Fibroblast of the aortic adventitia (primary cell): ENCODE results near the gene ZBTB16. TPM values are rescaled to one million over a fixed set of nuclear protein-coding genes. Genes with fewer than 3 reads are reported as not detected.

Experiments used
- DNase-seq: peaks from one replicate; pipeline ENCODE4 v3.0.0-alpha.2; 2010; ENCODE audit warnings: low read depth
- H3K4me3 ChIP-seq: 2 replicates; pipeline ENCODE4 v1.5.1; 2011; ENCODE audit warnings: low read depth, mild to moderate bottlenecking, control low read depth, low read length, moderate library complexity
- total RNA-seq: library from RNA; depleted of rRNA; stranded (reverse); fragments of >200 nt; gene quantifications from 2 replicates; pipeline ENCODE4 v1.2.3, GENCODE V29; 2012; ENCODE audit warnings: low replicate concordance
- TF ChIP-seq, protein P1 (sequence below): IDR thresholded peaks from 2 replicates; pipeline ENCODE4 v1.5.1; 2011; ENCODE audit warnings: mild to moderate bottlenecking, low read length, control low read depth, inconsistent platforms; ENCODE audit not compliant: insufficient read depth

Gene ZBTB16
- total RNA-seq, 1 donor: 0.27 TPM

GRCh38 chr11:114275280-114275679 lies 215.8 kb downstream of the ZBTB16 start:
- no peak overlapping the region for H3K4me3 ChIP-seq
- no peak for DNase-seq
- TF ChIP-seq, protein P1, sequence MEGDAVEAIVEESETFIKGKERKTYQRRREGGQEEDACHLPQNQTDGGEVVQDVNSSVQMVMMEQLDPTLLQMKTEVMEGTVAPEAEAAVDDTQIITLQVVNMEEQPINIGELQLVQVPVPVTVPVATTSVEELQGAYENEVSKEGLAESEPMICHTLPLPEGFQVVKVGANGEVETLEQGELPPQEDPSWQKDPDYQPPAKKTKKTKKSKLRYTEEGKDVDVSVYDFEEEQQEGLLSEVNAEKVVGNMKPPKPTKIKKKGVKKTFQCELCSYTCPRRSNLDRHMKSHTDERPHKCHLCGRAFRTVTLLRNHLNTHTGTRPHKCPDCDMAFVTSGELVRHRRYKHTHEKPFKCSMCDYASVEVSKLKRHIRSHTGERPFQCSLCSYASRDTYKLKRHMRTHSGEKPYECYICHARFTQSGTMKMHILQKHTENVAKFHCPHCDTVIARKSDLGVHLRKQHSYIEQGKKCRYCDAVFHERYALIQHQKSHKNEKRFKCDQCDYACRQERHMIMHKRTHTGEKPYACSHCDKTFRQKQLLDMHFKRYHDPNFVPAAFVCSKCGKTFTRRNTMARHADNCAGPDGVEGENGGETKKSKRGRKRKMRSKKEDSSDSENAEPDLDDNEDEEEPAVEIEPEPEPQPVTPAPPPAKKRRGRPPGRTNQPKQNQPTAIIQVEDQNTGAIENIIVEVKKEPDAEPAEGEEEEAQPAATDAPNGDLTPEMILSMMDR: no peak

GRCh38 chr11:114276077-114276476 lies 216.6 kb downstream of the ZBTB16 start:
- no peak for DNase-seq
- TF ChIP-seq, protein P1: no peak
- H3K4me3 ChIP-seq: no peak overlapping the region

GRCh38 chr11:114277637-114278341 lies 218.3 kb downstream of the ZBTB16 start:
- H3K4me3 ChIP-seq: no peak overlapping the region
- DNase-seq: no peak
- TF ChIP-seq, protein P1: no peak

DNA sequence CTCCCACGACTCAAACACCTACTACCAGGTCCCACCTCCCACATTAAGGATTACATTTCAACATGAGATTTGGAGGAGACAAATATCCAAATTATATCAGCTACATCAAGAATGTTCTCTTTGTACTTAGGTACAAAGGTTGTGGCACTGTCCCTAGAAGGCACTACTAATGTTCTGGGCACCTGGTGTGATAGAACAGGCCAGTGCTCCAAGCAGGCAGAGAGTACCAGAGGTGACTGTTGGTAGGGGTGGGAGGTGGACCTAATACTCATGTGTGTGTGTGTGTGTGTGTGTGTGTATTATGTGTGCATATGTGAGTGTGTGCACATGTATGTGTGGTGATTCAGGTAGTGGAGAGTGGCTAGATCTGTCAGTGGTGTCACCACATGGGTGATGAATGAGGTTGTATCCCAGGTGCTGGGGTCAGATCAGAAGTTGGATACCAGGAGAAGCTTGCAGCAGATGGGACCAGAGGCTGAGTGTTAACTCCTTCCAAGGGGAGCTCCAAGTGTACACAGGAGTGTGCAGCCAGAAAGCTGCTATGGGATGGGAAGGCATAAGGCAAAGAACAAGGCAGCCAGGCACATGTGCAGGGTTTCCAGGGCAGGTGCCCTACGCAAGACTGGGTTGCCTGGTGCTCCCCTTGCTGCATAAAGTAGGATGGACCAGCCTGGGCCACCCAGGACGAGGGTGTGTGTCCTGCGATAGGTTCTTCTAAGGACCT lies 219.0 kb downstream of the ZBTB16 start:
- H3K4me3 ChIP-seq: no peak overlapping the region
- no peak for DNase-seq

GRCh38 chr11:114279792-114280546 lies 220.5 kb downstream of the ZBTB16 start:
- peak; percentile 77 for DNase-seq
- H3K4me3 ChIP-seq: no peak overlapping the region
- TF ChIP-seq, protein P1: no peak

More for the DNA sequence above, 219.0 kb downstream of the ZBTB16 start:
- TF ChIP-seq, protein P1: no peak

DNA sequence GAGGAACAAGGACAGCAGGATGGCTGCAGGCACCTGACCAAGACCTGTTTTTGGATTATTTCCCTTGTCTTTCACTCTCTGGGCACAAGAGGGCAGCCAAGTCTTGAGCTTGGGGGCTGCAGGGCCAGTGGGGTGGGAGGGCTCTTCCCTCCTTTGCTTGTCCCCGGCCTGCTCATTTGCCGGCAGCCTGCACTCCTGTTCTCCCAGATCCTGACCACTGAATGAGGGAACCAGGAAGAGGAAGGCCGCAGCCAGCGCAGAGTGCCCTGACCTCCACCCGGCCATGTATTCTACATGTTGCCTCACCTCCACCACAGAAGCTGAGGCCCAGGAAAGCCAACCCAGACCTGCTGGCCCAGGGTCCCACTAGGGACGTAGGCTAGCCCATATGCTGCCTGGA lies 221.2 kb downstream of the ZBTB16 start:
- peak; percentile 94 for DNase-seq
- H3K4me3 ChIP-seq: peak overlapping the region; percentile 26
- TF ChIP-seq, protein P1: peak; percentile 85
